KG1 (cell line): ENCODE data around the gene NRG3.

Experiments used
- DNase-seq: peaks from one replicate; lab custom pipeline; 2025; lab: John Stamatoyannopoulos, UW

NRG3 gene

DNA sequence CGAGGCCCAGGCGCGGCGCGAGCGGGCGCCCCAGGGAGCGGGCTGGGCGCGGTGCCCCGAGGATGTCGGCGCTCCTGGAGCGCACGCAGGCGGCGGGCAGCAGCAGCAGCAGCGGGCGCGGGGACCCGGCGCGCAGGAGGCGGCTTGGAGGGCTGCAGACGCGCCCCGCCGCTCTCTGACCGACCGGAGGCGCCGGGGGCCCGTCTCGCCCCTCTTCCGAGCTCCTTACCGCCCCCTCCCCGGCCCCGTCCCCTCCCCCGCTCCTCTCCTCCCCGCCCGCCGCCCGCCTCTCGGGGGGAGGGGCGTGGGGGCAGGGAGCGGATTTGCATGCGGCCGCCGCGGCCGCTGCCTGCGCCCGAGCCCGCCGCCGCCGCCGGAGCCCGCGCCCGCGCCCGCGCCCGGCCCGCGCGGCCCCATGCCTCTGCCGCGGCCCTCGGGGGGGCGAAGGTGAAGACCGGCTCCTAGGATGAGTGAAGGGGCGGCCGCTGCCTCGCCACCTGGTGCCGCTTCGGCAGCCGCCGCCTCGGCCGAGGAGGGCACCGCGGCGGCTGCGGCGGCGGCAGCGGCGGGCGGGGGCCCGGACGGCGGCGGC lies at the start of gene NRG3:
Gene NRG3 (plus strand): TSS at position 320 of the 592 bp plus-strand sequence.
- DNase-seq: no peak

DNA sequence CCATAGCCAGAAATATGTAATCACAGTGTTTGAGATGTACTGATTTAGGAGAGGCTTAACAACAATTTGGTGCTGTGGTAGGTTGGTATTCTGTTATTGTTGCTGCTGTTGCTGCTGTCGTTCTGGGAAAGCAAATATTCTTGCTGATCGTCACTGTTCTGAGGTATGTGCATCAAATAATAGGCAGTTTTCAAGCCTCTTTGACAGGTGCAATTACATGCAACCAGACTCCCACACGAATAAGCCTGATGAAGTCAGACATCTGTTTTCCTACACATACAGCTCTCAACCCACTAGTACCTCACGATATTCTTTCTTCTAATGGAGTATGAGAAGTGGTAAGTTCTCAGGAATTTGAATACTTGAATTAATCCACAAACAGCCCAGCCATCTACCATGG lies 46.7 kb upstream of the NRG3 start:
- DNase-seq: no peak

DNA sequence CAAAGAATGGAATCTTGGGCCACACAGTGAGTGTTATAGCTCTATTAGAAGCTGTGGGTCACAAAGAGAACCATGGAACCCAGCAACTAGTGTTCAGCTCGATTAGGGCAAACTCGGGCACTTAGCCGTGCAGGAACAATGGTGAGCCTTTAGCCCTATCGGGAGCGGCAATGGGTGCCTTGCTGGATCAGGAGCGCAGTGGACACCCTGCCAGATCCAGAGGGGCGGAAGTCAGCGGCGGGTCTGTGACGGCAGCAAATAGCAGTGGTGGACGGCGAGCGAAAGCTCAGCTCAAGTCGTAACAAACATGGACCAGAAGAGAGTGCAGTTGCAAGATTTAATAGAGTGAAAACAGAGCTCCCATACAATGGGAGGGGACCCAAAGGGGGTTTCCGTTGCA lies 43.9 kb upstream of the NRG3 start:
- DNase-seq: no peak

DNA sequence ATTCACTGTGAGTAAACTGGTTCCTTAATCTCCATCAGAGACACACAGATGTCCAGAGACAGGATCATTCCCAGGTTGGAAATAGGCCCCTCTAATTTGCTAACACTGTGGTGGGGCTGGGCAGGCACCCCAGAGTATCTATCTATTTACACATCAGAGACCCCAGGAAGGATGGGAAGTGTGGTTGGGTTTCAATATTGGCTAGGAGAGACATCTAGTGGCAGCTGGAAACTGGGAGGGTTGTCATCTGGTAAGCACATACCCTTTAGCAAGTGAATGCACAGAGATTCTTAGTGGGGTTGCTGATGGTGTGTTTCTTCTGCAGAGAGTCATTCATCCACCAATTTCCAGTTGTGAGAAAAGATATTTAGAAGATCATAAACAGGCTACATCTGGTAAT lies 36.0 kb upstream of the NRG3 start:
- no peak for DNase-seq

DNA sequence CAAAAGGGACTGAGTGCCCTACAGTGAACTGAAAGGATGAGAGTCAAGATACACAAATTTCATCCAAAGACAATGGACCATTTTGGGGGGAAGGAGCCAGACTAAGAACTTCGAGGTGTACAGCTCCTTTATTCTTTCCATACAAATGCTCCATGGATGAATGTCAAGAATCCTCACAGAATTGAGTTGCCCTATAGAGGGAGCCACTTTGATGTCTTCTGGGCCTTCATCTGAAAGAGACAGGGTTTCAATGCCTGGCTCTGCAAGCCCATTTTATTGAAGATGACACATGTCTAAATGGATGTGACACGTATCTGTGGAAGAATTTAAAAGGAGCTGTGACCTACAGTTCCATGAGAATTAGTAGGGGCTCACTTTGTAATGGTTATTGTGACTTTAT lies 32.0 kb upstream of the NRG3 start:
- no peak for DNase-seq

DNA sequence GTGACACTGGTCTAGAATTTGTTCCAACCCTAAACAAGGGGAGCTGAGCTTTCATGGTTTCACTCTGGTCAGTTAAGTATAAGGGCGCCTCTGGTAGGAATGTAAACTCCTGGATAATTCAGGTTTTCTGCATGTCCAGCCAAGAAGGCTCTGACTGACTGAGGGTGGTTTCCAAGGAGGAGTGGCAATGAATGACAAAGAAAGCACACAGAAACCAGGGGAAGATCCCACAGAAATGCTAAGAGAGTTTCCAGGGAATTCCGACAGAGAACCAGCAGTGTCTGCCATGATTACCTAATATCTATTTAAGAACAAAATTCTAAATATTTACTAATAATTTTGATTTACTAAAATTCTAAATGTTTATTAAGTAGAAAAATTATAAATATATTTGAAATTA lies 27.3 kb upstream of the NRG3 start:
- no peak for DNase-seq

DNA sequence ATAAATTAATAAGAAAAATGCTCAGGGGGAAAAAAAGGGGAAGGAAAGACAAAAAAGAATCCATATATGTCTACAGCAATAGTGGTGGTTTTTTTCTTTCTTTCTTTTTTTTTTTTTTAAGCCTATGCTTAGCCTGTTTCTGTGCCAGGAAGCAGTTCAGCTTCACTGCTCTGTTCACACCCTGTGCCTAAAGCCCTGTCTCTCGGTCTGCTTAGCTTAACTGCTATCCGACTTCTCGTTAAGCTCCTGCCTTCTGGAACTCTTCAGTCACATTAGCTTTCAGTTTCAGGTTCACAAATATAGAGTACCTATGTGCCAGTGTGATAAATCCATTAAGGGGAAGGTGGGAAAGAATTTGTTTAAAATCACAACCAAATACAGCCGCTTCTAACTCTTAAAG lies 26.5 kb upstream of the NRG3 start:
- DNase-seq: no peak

DNA sequence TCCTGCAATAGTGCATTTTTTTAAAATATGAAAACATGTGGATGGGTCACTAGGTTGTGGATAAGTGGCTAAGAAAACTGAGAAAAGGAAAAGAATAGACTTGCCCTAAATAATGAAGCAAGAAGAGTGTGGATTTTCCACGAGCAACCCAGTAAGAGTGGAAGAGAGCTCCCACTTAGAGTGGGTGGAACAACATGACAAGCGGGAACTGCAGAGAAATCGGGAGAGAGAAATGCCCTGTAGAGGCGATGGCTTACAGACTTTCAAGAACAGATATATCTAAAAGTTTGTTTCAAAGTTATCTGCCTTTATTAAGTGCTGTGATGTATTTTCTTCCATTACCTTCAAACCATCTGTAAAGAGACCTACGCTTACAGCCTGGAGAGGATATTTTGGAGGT lies 26.1 kb upstream of the NRG3 start:
- no peak for DNase-seq

DNA sequence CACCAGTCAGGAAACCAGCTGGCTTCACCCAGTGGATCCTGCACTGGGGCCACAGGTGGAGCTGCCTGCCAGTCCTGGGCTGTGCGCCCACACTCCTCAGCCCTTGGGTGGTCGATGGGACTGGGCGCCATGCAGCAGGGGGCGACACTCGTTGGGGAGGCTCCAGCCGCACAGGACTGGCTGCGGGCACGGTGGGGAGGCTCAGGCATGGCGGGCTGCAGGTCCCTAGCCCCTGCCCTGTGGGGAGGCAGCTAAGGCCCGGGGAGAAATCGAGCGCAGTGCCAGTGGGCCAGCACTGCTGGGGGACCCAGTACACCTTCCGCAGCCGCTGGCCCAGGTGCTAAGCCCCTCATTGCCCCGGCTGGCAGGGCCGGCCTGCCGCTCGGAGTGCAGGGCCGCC lies 12.4 kb upstream of the NRG3 start:
- no peak for DNase-seq

DNA sequence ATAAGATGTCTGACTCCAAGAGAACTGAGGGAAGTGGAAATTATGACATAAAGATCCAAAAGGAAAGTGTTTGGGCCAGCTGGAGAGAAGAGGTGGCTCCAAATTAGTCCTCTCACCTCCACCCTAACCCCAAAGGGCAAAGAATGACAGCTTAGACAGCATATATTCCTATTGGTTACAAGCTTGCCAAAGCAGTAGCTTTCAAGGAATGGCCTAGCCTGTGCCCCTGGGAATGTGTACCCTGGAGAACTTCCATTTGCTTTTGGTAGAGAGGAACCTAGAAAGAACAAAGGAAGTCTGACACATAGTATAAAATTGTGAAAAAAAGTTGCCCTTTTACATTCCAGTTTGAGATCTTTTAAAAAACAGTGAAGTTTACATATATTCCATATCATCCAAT lies 11.2 kb upstream of the NRG3 start:
- no peak for DNase-seq

DNA sequence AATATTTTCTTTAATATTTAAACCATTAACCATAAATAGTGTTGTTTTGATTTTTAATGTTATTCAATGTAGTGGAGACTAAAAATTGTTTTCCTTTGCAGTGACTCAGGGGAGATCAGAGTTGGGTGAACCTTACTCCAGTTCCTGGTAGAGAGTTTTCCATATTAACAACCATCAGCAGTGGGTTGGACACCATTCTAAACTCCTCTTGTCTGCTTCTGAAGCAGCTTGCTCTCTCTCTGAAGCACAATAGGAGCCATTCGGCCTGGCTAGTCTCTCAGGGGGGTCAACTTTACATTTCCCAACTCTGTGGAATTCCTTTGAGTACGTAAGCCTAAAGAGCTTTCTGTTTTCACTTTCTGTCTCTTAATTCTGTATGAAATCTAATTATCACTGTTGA lies 9.4 kb upstream of the NRG3 start:
- no peak for DNase-seq

DNA sequence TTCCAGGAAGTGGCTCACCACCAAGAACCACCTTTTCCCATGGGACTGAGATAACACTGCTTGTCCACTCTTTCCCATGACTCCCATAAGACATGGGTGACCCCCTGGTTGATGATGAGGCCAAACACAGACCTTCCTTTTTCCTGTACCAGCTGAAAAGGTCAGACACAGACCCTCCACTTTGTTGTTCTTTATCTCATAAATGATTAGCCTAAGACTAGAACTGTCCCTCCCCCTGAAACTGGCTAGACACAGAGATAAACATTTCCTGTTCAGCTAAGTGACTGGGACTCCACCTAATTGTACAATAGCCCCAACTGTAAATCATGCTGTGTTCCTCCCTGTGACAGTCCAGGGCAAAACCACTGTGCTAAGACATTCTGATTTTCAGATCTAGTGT lies 8.2 kb upstream of the NRG3 start:
- DNase-seq: no peak

DNA sequence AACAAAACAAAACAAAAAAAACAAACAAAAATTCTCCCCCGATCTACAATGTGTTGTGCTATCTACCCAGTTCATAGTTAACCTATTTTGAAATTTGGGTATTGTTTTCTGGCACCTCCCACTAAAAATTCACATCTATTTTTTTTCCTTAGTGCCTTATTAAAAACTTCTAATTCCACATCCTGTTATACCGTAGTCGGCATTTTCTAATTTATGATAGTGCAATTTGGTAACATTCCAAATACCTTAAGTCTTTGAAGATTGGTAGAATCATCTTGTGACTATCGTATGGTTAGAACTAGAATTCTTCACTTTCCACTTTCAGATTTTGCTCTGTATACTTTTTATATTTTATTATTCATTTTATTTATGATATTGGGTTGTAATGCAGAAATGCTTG lies 4.5 kb upstream of the NRG3 start:
- DNase-seq: no peak

DNA sequence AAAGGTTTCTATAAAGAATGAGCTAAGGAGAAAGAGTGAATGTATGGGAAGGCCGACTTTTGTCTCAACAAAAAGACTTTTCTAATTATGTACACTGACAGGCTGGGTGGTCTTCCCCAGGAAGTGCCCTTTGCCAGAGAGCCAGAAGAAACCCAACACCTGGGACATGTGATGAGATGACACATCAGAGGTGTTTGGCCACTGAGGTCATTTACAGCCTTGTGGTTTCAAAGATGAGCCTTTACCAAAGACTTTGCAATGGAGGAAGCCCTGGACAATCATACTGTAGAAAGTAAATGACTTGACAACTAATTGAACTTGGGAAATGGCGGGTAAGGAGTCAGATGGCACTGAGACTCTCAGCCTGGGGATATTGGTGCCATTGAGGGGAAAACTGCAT lies 3.4 kb upstream of the NRG3 start:
- DNase-seq: no peak

DNA sequence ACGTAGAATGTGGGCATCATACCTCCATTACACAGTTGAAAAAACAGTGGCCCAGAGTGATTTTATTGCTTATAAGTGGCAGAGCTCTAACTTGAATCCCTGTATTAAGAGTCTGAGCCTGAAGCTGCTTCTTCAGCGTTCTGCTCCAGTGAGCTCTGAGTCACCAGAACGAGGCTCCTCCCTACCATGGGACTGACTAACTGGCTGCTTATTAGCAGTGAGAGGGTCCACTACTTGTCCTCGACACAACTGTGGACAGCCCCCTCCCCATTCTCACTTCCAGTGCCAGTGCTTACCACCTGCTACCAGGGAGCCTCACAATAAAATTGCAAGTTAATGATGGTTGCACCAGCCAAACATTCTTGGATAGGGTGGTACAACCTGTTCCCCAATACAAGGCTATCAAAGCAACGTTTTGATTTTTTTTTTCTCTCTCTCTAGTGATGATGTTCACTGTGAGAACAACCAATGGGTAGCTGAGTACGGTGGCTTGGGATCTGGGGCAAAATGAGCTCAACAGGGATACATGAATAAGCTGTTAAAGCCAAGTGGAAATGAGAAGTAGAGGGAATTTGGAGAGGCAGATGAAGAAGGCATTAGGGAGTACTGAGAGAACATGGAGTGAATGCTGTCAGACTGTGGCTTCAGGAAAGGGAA lies 2.7 kb upstream of the NRG3 start:
- DNase-seq: no peak

DNA sequence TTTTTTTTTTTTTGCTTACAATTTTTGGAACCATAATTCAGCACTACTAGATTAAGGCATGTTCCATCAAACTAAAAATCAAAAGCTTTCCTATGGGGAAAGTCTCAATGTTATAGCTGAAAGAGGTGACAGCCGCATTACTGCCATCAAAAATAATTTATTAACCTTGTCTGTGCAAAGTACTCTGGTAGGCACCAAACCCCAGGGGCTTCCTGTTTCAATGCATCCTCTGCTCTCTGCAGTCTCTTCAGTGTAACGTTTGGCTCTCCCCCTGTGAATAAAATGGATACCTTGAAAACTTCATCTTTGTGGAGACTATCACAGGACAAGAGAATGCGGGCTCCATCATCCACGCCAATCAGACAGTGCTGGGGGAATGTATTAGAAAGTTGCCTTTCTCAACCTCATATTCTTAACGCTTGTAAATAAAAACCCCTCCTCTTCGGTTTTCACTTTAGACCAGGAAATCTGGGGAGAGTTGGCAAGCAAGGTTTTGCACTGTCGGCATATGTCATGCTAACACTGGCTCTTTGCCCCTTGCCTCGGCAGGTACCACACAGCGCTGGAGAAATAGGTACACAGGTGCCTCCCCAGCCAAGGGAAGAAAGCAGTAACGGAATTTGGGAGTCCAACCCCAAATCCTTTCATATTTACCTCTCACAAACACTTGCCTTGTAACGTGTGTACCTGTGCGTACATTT lies 1.6 kb upstream of the NRG3 start:
- no peak for DNase-seq

DNA sequence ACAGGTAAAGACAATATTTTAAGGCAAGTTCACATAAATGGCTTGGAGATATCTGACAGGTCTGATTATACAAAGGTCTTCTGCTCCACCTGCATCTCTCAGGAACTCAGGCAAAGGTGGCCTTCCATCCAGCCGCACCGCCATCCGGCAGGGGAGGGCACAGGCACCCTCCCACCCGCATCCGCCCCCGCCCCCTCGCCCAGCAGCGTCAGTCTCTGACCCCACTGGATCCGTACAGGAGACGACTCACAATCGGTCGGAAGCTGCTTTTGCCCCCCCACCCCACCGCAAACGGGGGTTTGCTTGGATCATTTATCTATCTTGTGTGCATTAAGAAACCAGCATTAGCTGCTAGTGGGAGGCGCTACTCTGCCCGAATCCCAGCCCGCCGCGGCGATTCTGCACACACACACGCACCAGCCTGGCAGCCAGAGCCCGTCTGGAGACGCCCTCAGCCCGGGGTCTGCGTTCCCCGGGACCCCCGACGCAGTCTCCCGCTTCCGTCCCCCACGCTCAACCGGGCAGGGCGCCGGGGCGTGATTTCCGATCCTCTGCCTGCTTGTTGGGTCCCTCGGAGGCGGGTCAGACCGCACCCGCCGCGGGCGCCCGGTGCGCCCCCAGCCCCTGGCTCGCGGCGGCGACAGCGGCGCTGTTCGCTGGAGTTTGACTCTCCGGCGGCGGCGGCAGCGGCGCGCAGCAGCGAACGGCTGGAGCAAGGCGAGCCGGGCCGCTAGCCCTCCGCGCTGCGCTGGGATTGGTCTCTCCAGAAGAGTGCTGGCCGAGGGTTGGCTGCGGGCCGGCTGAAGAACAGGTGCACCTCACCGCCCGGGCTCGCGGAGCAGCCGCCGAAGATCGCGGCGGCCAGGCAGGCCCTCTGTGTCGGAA lies 820 bp upstream of the NRG3 start:
- DNase-seq: no peak

DNA sequence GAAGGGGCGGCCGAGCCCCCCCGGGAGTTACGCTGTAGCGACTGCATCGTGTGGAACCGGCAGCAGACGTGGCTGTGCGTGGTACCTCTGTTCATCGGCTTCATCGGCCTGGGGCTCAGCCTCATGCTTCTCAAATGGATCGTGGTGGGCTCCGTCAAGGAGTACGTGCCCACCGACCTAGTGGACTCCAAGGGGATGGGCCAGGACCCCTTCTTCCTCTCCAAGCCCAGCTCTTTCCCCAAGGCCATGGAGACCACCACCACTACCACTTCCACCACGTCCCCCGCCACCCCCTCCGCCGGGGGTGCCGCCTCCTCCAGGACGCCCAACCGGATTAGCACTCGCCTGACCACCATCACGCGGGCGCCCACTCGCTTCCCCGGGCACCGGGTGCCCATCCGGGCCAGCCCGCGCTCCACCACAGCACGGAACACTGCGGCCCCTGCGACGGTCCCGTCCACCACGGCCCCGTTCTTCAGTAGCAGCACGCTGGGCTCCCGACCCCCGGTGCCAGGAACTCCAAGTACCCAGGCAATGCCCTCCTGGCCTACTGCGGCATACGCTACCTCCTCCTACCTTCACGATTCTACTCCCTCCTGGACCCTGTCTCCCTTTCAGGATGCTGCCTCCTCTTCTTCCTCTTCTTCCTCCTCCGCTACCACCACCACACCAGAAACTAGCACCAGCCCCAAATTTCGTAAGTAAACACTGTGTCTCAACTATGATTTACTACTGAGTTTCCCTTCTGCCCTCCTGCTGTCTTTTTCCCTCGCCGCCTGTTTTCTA lies 666 bp downstream of the NRG3 start:
- DNase-seq: no peak

DNA sequence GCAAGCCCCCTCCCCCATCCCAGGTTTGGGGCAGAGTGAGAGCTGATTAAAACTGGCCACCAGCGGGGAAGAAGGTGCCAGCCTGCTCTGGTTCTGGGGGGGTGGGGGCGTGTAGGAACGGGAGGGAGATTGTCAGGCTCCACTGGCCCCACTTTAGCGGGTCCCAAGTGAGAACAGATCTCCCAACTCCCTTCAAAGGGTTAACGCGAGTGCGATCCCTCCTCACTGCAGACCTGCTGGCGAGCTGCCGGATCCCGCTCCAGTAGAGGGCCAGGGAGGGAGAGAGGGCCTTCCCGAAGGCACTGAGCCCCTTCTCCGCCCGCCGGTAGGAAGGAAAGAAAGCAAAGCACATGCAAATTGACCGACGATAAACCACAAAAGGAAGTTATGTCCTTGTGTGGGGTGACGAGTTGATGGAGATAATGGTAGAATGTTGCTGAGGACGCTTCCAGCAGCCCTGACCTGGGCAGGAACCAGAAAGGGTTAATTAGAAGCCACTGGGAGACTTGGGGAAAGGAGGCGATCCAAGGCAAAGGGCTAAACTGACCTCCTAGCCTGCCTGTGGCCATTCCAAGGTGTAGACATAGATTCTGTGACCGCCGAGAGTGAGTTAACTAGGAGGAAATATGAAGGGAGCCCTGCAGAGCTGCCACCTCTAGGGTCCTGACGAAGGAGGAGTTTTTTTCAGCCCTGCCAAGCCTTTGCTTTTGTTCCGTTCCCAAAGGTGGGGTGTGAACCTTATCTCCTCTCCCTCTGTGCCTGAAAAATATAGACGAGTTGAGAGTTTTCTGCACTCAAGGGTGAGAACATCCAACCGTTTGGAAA lies 1.5 kb downstream of the NRG3 start:
- no peak for DNase-seq

DNA sequence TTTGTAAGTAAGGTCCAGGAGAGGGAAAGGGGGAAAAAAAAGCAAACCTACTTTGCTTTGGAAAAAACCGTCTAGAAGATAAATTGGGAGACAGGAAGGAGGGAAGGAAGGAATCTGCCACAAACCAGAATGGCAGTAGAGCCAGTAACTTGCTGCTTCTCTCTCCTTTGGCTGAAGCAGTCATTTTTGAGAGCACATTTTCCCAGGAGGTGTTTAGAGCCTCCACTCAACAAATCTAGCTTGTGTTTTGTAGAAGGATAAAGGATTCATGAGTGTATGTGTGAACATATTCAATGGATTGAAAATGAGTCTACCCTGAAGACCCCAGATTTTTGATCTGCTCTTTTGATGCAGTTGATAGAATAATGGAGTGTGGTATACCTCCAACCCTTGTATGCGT lies 2.6 kb downstream of the NRG3 start:
- DNase-seq: no peak

DNA sequence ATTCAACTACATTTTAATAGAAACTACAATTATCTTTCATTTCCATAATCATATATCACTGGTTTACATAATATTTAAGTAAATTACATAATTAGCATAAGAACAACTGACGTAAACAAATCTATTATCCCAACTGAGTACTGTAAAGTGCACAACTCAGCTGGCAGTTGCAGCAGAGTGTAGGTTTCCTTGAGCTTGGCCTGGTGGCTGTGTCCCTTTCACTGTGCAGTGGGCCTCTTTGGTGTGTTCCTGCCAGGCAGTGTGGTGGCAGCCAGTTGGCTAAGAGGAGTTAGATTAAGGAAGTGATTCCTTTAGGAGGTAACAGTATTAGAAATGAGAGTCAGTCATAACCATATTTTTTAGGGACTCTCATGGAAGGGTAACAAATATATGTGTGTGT lies 7.0 kb downstream of the NRG3 start:
- DNase-seq: no peak
